Kidney epithelial cell (primary cell): ENCODE data around the gene CLDN9. TPM values are rescaled to one million over a fixed set of nuclear protein-coding genes. Genes with fewer than 3 reads are reported as not detected.

ENCODE experiments used
- DNase-seq: peaks from one replicate; pipeline ENCODE4 v3.0.0-alpha.2; 2010; ENCODE audit warnings: low read depth
- H3K27me3 ChIP-seq: 2 replicates; pipeline ENCODE4 v1.6.0; 2011; ENCODE audit warnings: low read length; ENCODE audit not compliant: control insufficient read depth, insufficient read depth
- H3K36me3 ChIP-seq: 2 replicates; pipeline ENCODE4 v1.5.1; 2011; ENCODE audit warnings: low read length; ENCODE audit not compliant: control insufficient read depth, insufficient read depth
- H3K4me3 ChIP-seq: 2 replicates; pipeline ENCODE4 v1.5.1; 2011; ENCODE audit warnings: low read depth, mild to moderate bottlenecking, control low read depth, low read length
- CTCF ChIP-seq: IDR thresholded peaks from 2 replicates; pipeline ENCODE4 v1.5.1; 2011; ENCODE audit warnings: mild to moderate bottlenecking, moderate library complexity, low read length, control low read depth, inconsistent platforms; ENCODE audit not compliant: insufficient read depth, poor library complexity, severe bottlenecking
- total RNA-seq: library from RNA; depleted of rRNA; stranded (reverse); fragments of >200 nt; gene quantifications from 2 replicates; pipeline ENCODE4 v1.2.3, GENCODE V29; 2015

Gene CLDN9
- total RNA-seq, 1 donor from 2014 or later, result 1.0 TPM

GRCh38 chr16:3021449-3022207, 8.9 kb downstream of the CLDN9 start:
- Histone ChIP-seq H3K36me3 (no peaks in the 10 kb centered on the region), H3K27me3 (no peaks in the 10 kb centered on the region), H3K4me3 (peak overlapping the region; percentile 88)
- peak; percentile 55 for TF ChIP-seq CTCF
- peak; percentile 80 for DNase-seq

- no peak for TF ChIP-seq CTCF
Observed at GRCh38 chr16:3022208-3022683, 9.5 kb downstream of the CLDN9 start.

GRCh38 chr16:3022684-3023414, 10.1 kb downstream of the CLDN9 start:
- DNase-seq, result no peak
- no peak for TF ChIP-seq CTCF
- H3K4me3 ChIP-seq, result peak overlapping the region; percentile 60
- H3K36me3 ChIP-seq, result peaks cover 4% of the 10 kb centered on the region
- no peaks in the 10 kb centered on the region for H3K27me3 ChIP-seq

More at GRCh38 chr16:3022208-3022683, 9.5 kb downstream of the CLDN9 start:
- no peaks in the 10 kb centered on the region for H3K27me3 ChIP-seq
- peak overlapping the region; percentile 88 for H3K4me3 ChIP-seq
- peak; percentile 81 for DNase-seq
- H3K36me3 ChIP-seq, result peaks cover 4% of the 10 kb centered on the region

- peaks cover under 1% of the 10 kb centered on the region for H3K27me3 ChIP-seq
- H3K4me3 ChIP-seq, result peak overlapping the region; percentile 60
- DNase-seq, result no peak
- peaks cover 4% of the 10 kb centered on the region for H3K36me3 ChIP-seq
- no peak for TF ChIP-seq CTCF
Observed at GRCh38 chr16:3023415-3023668, 10.6 kb downstream of the CLDN9 start.

- no peak for TF ChIP-seq CTCF
- peak; percentile 93 for DNase-seq
- peaks cover 6% of the 10 kb centered on the region for H3K27me3 ChIP-seq
- H3K36me3 ChIP-seq, result peaks cover 4% of the 10 kb centered on the region
- H3K4me3 ChIP-seq, result peak within 1 kb of the TSS; percentile 60
Observed at GRCh38 chr16:3023669-3024478, 11.2 kb downstream of the CLDN9 start, which contains the start of the genes HCFC1R1 and THOC6. Gene HCFC1R1 (minus strand): TSS chr16:3023942. CDS start chr16:3023941, 1 bp downstream. Gene THOC6 (plus strand): TSS chr16:3024035. CDS start chr16:3024327, 292 bp downstream.
